ENCODE measurements around the gene SPSB3.

Gene SPSB3

GRCh38 chr16:1782408-1783264 lies at the start of gene SPSB3, which contains the start of gene NUBP2:
Gene SPSB3, minus strand, starts transcription at chr16:1782571. Its CDS starts 1,088 bp downstream, at chr16:1781483.
Gene NUBP2, plus strand, starts transcription at chr16:1782960. Its CDS starts 61 bp downstream, at chr16:1783021.
- peak; percentile 92 for DNase-seq

GRCh38 chr16:1831186-1832075 lies 49.1 kb upstream of the SPSB3 start:
- no peak for DNase-seq

GRCh38 chr16:1830213-1830612 lies 47.8 kb upstream of the SPSB3 start:
- no peak for DNase-seq

- DNase-seq: no peak
Measured at GRCh38 chr16:1828645-1829410, 46.5 kb upstream of the SPSB3 start.

GRCh38 chr16:1826691-1827573 lies 44.6 kb upstream of the SPSB3 start, which contains the start of the genes FAHD1 and HAGH:
Gene FAHD1, plus strand, starts transcription at chr16:1827206. Its CDS starts 33 bp downstream, at chr16:1827239.
Gene HAGH, minus strand, starts transcription at chr16:1826825. Its CDS starts 38 bp downstream, at chr16:1826787.
- DNase-seq: peak; percentile 75

DNA sequence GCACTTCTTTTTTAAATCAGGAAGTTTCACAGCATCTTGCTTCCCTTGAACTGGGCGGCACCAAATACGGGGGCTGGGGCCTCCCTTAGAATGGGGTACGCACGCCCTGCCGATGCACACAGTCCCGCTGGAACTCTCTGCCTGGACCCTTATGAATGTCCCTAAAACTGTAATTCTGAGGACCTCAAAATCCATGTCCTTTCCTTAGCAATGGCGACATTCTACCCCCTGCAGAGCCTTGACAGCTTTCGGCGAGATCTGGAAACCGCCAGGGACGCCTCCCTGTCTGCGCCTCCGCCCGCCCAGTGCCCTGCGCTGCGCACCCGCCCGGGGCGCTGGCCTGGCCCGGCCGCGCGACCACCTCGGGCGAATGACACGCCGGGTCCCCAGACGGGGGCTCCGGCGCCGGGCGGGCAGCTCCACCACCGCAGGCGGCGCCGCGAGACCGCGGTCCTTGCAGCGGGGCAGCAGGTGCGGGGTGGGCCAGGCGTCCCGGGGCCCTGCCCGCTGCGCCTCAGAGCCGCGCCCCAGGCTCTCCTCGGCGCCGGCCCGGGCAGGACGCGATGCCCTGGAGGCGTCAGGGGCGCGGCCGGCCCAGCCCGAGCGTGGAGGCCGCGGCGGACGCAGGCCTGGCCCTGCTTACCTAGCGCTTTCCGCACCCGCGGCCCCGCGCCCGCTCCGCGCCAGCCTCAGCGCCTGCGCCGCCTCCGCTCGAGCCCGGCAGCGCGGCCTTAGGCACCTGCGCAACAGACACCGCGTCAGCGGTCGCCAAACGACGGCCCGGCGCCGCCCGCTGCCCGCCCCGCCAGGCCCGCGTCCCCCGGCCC lies 43.7 kb upstream of the SPSB3 start:
- DNase-seq: no peak

- DNase-seq: no peak
Measured at GRCh38 chr16:1825381-1825863, 43.1 kb upstream of the SPSB3 start.

DNA sequence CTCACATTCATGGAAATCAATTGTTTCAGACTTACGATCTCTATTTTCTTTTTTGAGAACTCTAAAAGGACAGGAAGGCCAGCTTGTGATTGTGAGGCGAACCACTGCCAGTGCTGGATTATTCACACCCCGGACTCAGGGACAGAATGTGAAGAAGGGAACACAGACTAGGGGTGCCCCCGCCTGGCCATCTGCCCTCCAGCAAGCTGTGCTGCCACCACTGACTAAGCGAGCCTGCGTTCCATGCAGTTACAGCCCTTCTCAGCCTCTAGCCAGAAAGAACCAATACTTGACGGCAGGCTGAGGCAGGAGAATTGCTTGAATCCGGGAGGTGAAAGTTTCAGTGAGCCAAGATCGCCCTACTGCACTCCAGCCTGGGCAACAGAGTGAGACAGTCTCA lies 41.5 kb upstream of the SPSB3 start:
- no peak for DNase-seq

DNA sequence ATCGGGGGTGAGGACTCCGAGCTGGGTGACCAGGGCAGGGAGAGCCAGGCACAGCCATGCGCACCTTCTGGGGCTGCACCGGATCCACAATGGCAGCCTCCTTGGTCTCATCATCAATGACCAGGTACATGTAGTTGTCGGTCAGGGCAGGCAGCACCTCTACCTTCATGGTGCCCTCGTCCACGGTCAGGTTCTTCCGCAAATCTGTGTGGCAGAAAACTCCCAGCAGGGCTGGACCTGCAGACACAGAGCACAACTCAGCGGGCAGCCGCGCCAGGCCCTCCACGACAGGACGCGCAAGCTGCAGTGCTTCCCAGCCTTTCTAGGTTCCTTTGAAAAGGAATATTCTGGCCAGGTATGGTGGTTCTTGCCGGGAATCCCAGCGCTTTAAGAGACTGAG lies 40.4 kb upstream of the SPSB3 start:
- no peak for DNase-seq

GRCh38 chr16:1821861-1822611 lies 39.7 kb upstream of the SPSB3 start:
- no peak for DNase-seq

- DNase-seq: no peak
Measured at GRCh38 chr16:1820946-1821290, 38.5 kb upstream of the SPSB3 start.

GRCh38 chr16:1820096-1820945 lies 38.0 kb upstream of the SPSB3 start:
- no peak for DNase-seq

DNA sequence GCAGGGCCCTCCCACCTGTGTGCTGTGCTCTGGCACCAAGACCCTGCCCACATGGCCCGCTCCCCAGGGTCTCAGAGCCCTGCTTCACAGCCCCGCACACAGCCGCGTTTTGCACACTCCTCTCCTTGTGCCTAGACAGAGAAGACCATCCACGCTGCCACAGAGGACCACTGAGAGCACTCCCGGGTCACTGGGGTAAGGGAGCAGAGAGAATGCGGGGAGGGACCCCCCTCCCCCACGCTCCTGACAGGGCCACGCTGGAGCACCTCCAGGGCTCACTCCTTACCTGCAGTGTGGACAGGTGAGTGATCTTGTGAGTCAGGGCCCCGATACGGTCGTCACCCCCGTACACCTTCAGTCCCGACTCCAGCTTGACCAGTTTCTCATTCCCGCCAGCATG lies 37.2 kb upstream of the SPSB3 start:
- no peak for DNase-seq

DNA sequence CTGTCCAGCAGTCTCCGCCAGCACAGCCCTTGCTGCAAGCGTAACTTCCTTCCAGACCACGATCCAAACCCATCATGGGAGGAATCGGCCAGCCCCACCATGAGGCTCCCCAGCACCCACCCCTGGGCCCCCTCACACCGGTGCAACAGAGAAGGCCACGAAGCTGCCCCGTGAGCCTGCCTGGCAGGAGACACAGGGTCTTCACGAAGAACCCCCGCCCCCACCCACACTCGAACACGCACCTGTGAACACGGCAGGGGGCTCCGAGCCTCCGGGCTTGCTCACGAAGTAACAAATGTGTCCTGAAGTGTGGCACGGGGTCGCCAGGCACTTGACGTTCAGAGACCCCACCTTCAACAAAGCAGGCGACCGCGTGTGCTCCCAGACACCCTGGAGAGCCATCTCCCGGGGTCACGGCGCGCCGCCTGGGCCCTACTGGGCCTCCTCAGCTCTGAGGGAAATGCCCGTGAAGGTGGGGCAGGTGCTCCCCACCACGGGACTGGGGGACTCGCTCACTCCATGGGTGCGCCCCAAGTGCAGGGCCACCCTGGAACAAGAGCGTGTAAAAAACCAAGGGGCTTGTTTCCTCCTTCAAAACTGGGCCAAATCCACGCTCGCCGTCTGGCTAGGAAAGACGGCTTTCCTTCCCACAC lies 36.6 kb upstream of the SPSB3 start:
- DNase-seq: no peak

- DNase-seq: no peak
Measured at GRCh38 chr16:1818204-1818872, 36.0 kb upstream of the SPSB3 start.

- DNase-seq: no peak
Measured at GRCh38 chr16:1817716-1818115, 35.3 kb upstream of the SPSB3 start.

- DNase-seq: no peak
Measured at GRCh38 chr16:1817276-1817589, 34.9 kb upstream of the SPSB3 start.
